ENCODE data around the gene STRN3.

DNA sequence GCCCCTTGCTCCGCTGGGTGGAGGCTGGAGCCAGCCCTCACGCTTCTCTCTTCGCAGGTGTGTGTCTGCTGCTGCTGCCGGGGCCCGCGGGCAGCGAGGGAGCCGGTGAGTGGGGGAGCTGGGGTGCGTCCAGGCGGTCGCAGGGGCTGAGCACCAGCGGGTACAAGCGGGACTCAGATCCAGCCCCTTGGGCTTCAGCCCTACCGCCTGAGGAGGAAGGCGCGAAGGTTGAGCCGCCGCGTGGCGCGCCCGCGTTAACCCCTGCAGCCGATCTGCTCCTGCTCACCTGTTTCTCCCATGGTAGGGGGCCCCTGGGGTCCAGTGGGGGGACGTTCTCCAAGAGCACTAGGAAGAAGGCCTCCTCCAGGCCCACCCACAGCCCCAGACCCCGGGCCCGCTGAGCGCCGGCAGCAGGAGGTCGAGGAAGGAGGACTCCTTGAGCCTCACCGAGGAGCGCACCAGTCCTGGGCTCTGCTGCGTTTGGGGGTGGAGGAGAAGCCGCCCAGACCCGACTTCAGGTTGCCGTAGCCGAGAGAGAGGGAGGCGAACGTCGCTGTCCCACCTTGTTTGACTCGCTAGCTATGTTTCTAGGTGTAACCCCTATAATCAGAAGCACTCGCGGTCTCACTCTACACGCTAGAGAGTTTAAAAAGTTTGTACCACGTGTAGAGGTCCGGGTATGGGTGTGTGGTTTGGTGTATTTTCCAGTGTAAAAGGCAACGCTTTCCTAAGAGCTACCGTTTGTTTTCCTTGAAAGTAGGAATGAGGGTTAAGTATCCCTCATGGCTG, 151.0 kb downstream of the STRN3 start:
- TF ChIP-seq POLR2AphosphoS5 (IDR thresholded peaks at IDR 0.05; ENCODE audit: low read depth, low read length) (no peak), POLR2A (IDR thresholded peaks at IDR 0.05; ENCODE audit: low read depth, low read length) (no peak), TAF1 (IDR thresholded peaks at IDR 0.05; ENCODE audit: borderline replicate concordance, low read depth, low read length) (no peak)
